Stimulated activated CD8-positive, alpha-beta memory T cell treated with anti-CD3 and anti-CD28 coated beads, Interleukin-12 subunit alpha, Interleukin-12 subunit beta, amount 100 ng/mL, for 24 hours (primary cell): Measurements from ENCODE around the gene KMT2A.
"Not testable (repeated sequence)": the region's sequence is repeated elsewhere in the genome, so short reads cannot be mapped to it uniquely, and the experiment has no call there.

Experiments used
- DNase-seq: peaks from one replicate; pipeline ENCODE4 v3.0.0-alpha.2; 2020; ENCODE audit errors: extremely low read depth

Gene KMT2A

DNA sequence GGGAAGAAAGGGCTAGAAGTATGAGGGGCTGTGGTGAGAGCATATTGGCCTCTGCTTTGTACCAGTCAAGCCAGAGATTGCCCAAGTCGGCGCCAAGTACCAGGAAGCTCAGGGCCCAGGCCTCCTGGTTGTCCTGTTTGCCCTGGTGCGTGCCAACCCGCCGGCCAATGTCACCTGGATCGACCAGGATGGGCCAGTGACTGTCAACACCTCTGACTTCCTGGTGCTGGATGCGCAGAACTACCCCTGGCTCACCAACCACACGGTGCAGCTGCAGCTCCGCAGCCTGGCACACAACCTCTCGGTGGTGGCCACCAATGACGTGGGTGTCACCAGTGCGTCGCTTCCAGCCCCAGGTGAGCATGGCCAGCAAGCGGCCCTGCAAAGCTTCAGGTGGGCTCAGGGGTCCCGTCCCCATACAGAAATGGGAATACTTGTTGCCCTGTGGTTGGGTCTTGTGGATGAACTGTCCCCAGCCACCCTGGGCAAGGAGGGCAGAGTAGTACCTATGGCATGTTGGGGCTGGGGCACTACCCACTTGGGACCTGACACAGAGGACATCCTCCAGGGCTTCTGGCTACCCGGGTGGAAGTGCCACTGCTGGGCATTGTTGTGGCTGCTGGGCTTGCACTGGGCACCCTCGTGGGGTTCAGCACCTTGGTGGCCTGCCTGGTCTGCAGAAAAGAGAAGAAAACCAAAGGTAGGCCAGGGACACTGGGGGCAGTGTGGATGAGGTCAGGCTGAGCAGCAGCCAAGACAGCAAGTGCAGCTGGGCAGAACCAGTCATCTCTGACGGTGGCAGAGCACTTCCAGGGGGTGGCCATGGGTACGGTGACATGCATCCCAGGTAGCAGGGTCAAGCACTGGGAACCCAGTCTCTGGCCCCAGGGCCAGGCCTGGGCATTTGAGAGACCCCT, 96.8 kb downstream of the KMT2A start:
- DNase-seq: no peak

DNA sequence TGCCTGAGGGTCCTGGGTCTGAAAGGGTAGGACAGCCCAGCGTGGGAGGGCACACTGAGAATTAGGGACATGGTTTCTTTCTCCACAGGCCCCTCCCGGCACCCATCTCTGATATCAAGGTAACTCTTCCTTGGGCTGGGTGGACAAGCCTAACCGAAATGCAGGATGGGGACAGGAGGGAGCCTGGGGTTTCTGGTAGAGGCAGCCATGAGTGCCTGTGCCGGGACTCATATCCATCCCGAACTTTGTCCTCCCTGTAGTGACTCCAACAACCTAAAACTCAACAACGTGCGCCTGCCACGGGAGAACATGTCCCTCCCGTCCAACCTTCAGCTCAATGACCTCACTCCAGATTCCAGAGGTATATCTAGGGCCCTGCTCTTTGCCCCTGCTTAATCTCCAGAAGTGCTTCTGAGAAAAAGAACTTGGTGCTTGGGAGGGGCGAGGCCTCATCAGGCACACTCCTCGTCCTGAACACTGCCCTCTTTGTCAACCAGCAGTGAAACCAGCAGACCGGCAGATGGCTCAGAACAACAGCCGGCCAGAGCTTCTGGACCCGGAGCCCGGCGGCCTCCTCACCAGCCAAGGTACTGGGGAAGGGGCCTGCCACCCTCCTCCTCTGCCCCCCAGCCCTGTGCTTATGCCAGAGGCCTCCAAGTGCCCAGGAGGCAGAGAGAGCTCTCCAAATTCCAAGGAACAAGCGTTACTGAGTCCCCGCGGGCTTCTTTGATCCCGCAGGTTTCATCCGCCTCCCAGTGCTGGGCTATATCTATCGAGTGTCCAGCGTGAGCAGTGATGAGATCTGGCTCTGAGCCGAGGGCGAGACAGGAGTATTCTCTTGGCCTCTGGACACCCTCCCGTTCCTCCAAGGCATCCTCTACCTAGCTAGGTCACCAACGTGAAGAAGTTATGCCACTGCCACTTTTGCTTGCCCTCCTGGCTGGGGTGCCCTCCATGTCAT, 97.8 kb downstream of the KMT2A start:
- DNase-seq: no peak

DNA sequence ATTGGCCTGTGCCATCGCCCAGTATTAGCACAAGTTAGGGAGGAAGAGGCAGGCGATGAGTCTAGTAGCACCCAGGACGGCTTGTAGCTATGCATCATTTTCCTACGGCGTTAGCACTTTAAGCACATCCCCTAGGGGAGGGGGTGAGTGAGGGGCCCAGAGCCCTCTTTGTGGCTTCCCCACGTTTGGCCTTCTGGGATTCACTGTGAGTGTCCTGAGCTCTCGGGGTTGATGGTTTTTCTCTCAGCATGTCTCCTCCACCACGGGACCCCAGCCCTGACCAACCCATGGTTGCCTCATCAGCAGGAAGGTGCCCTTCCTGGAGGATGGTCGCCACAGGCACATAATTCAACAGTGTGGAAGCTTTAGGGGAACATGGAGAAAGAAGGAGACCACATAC, 99.0 kb downstream of the KMT2A start:
- DNase-seq: no peak

DNA sequence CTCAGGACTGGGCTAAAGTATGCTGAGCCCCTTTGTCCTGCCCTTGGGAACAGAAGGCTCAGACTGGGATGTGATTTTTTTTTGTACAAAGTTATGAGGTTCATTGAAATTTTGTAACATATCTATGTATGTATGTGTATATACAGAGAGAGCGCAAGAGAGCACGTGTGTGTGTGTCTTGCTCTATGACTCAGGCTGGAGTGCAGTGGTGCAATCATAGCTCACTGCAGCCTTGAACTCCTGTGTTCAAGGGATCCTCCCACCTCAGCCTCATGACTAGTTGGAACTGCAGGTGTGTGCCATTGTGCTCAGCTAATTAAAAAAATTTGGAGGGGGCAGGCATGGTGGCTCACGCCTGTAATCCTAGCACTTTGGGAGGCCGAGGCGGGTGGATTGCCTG, 100.4 kb downstream of the KMT2A start:
- no peak for DNase-seq

DNA sequence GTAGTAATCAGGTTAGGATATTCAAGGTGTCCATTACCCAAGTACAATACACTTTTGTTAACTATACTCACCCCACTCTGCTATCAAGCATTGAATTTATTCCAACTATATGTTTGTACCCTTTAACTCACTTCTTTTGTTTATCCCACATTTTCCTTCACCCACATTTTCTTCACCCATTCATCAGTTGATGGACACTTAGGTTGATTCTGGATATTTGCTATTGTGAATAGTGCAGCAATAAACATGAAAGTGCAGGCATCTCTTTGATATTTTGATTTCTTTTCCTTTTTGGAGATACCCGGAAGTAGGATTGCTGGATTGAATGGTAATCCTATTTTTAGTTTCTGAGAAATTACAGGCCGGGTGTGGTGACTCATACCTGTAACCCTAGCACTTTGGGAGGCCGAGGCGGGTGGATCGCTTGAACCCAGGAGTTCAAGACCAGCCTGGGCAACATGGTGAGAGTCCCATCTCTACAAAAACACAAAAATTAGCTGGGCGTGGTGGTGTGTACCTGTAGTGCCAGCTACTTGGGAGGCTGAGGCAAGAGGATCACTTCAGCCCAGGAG, 101.2 kb downstream of the KMT2A start:
- DNase-seq: no peak

DNA sequence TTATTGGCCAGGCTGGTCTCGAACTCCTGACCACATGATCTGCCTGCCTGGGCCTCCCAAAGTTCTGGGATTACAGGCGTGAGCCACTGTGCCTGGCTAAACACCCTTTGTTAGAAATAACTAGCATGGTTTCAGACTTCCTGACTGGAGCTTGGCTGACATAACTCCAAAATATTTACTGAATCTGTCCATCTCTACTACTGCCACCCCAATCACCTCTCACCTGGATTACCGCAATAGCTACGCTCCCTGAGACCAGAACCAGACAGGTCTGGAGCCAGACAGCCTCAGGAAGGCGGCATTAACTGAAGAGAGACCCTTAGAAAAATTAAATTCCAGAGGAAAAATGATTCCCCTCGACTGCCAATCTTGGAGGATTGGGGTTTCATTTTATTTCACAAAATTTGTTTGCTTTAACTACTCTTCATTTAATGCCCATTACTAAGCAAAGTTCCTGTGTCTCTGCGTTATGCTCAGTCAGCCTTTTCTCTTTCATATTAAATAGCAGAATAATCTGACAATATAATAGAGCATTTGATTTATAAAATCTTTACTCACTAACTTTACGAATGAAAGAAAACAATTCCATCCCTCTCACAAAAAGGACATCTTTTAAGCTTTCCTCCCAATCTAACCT, 107.8 kb downstream of the KMT2A start:
- no peak for DNase-seq

DNA sequence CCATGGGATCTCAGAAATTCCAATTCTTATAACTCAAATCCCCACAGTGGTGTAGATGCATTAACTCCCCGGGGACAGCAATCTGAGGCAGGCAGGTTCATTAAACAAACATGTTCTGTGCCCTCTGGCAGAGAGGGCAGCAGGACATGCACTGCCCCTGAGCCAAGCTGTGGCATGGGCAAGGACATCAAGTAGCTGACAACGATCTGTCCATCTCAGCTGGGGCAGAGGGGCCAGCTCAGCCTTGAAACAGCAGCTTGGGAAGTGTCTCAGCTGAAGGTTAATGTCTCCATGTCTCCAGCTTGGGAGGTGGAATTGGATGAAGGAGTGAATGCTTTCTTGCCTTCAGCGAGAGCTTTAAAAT, 108.3 kb downstream of the KMT2A start:
- DNase-seq: no peak

DNA sequence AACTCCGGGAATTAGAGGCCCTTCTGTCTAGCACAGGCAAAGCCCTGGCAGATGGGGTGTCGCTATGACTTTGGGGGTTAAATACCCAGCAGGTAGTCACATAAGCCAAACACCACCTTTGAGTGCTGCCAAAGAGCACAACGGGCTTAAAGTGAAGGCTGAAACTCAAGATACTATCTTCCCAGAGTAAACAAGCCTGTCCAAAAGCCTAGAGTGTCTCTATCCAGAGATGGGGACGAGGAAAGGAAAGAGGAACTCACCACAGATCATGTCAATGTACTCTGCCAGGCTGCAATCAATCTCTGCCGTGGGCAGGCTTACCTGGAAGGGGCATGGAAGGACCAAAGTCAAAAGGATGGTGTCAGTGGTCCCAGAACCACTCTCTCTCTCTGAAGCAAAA, 109.2 kb downstream of the KMT2A start:
- DNase-seq: no peak

DNA sequence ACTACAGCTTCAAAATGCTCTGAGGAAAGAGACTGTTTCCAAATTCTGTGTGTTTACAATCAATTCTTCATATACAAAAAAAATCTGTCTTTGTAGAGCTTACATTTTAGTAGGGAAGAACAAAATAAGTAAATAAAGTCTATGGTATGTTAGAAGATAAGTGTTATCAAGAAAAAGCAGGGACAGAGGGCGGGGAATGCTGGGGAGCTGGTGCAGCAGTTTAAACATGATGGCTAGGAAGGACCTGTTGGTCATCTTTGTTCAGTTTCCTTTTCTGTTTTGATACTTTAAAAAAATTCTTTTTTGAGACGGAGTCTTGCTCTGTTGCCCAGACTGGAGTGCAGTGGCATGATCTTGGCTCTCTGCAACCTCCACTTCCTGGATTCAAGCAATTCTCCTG, 110.8 kb downstream of the KMT2A start:
- no peak for DNase-seq

DNA sequence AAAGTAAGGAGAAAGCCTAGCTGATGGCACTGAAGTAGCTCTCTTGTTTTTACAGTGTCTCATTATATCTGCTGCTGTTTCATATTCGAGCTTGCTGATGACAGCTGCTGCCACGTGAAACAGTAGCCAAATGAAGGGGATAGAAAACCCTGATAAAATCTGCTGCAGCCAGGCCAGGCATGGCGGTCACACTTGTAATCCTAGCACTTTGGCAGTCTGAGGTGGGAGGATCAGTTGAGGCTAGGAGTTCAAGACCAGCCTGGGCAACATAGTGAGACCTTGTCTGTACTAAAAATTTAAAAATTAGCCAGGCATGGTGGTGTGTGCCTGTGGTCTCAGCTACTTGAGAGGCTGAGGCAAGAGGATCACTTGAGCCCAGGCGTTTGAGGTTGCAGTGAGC, 116.0 kb downstream of the KMT2A start:
- no peak for DNase-seq

DNA sequence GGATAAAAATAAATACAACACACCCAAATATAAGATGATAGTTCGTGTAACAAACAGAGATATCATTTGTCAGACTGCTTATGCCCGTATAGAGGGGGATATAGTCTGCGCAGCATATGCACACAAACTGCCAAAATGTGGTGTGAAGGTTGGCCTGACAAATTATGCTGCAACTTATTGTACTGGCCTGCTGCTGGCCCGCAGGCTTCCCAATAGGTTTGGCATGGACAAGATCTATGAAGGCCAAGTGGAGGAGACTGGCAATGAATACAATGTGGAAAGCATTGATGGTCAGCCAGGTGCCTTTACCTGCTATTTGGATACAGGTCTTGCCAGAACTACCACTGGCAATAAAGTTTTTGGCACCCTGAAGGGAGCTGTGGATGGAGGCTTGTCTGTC, 124.5 kb downstream of the KMT2A start:
- DNase-seq: no peak

DNA sequence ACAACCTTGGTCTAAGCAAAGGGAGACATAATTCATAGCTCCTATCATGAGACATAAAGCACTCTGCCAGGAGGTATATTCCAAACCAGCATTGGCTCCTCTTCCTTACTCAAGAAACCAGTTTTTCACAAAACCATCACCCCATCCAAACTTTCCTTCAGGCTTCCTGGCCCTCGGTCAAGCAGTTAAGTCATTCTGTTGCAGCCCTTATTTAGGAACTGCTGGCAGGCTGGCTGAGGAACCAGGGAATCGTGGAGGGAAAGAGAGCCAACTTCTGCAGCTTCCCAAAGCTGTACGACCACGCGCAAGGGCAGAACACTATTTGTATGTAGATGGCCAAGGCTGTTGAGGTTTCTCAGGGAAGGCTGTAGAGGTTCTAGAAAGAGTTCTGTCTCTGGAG, 128.8 kb downstream of the KMT2A start:
- no peak for DNase-seq

DNA sequence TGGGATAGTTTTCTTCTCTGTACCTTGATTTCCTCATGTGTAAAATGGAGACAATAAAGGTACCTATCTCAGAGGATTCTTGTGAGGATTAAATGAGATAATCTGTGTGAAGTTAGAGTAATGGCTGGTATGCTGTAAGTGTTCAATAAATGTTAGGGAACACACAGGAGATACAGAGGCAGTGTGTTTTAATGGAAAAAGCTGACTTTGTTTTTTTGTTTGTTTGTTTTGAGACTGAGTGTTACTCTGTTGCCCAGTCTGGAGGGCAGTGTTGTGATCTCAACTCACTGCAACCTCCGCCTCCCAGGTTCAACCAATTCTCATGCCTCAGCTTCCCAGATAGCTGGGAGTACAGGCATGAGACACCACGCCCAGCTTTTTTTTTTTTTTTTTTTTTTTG, 133.4 kb downstream of the KMT2A start:
- DNase-seq: no peak

DNA sequence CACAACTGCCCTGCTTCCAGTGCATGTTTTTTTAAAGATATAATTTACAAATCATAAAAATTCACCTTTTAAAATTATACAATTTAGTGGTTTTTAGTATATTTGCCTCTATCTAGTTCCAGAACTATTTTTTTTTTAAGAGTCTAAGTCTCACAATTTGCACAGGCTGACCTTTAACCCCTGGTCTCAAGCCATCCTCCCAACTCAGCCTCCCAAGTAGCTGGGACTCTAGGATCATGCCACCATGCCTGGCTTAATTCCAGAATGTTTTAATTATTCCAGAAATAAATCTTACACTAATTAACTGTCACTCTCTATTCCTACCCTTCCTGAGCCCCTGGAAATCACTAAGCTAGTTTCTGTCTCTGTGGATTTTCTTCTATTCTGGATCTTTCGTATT, 134.5 kb downstream of the KMT2A start:
- no peak for DNase-seq

DNA sequence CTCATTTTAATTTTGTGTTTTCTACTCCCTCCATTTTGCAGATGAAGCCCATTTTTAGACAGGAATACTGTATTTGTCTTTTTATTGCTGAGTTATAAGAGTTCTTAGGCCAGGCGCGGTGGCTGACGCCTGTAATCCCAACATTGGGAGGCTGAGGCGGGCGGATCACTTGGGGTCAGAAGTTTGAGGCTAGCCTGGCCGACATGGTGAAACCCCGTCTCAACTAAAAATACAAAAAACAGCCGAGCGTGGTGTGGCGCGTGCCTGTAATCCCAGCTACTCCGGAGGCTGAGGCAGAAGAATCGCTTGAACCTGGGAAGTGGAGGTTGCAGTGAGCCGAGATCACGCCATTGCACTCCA, 135.4 kb downstream of the KMT2A start:
- DNase-seq: not testable (repeated sequence)

DNA sequence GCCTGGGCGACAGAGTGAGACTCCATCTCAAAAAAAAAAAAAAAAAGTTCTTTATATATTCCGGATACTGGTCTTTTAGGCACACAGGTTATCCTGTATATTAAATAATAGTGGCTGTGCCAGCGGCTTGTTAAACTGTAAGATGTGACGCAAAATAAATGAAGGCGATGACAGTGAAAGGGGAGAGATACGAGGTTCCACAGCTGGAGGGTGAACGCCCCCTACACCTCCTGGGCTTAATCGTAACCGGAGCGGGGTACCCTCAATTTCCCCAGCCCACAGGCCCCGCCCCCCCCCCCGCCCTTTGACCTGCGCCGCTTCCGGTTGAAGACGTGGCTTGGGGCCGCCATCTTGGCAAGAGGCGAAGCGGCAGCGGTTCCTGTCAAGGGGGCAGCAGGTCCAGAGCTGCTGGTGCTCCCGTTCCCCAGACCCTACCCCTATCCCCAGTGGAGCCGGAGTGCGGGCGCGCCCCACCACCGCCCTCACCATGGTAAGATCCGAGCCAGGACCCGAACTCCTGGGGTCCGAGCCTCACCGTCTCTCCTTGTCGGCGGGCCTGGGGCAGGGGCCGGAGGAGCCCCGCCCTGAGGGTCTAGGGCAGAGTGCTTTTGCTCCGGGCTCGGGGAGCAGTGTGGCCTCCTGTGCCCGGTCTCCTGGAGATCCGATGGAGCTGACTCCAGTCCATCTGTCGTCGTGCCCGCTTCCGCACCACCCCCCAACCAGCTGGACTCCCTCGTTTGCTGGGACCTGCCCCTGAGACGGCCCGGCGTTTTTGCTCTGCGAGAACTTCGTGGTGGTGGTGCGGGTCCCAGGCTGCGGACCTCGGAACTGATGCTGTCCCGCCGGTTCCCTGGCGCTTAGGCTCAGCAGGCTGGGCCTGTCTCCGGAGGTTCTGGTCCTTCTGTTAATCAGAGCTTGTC, 136.0 kb downstream of the KMT2A start, which contains the start of gene ARCN1:
Gene ARCN1 (plus strand): TSS at position 349 of the 920 bp plus-strand sequence. CDS start 139 bp downstream, at position 488.
- DNase-seq: peak; percentile 43

DNA sequence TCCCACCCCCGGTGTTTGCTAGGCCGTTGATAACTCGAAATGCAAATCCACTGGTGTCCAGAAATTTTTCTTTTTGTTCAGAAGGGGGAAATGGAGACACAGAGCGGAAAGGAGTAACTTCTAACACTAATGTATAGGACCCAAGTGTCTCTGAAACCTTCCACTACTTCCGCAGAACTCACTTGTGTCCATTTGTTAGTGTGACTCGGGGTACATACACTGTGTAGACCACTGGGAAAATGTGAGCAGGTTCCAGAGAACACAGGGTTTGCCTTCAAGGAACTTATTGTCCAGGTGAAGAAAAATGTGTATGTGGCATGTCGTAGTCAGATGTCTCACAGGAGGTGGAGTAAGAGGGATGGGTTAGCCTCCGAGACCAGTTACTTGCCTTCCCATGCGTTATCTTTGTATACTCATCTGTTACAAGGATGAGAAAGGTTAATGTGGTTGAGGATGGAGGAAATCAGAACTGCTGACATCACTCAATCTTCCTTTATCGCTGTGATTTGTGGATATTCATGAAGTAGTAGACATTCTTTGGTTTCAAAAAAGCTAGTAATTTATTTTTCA, 136.8 kb downstream of the KMT2A start:
- DNase-seq: no peak

DNA sequence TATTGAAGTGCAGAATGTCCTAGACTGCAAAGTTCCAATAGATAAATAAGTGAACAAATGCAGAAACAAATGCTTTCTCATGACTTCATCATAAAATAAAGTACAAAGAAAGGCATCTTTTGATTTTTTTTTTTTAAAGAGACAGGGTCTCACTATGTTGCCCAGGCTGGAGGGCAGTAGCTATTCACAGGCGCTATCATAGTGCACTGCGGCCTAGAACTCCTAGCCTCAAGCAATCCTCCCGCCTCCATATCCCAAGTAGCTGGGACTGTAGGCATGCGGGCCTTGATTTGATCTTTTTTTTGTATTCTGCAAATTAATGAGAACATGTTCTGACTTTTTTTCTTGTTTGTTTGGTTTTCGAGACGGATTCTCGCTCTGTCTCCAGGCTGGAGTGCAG, 138.3 kb downstream of the KMT2A start:
- no peak for DNase-seq
